HG02623 (cell line): ENCODE results near the gene LRCH3.

Source experiments
- ATAC-seq: cut with Tn5 transposase; IDR thresholded peaks from one replicate; pipeline ENCODE4 v1.9.1; 2021; ENCODE audit warnings: moderate library complexity; ENCODE audit not compliant: unreplicated experiment

The LRCH3 gene

DNA sequence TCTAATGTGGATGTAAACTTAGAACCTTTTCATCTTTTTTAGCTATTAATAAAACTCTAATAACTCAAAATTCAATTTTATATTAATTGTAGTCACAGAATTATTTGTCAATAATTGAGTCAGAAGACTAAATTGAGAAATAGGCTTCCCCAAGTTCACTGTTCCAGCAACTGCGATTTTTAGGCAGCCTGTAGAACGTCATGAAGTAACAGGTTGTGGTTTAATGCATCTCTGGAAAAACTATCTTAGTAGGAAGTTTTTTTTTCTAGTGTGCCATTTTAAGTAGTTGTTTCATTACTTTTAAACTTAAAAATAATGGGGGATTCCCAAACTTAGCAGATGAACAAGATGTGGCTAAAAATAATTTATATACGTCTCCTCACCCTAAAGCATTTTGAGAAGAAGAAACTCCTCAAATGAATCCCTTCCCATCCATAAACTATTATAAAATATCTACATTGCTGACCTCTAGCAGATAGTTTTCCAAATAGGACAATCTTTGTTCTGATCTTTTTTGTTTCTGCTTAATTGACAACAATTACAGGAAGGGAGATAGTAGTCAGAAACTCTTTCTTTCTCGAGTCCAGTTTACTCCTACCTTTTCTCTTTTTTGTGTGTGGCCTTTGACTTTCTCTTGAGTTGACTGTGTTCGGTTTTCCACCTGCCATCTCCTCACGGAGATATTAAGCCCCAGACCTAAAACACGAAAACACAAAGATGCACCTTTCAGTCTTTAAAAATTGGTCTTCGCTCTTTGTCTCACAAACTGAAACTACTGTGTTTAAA, 43.1 kb downstream of the LRCH3 start:
- ATAC-seq = no peak

DNA sequence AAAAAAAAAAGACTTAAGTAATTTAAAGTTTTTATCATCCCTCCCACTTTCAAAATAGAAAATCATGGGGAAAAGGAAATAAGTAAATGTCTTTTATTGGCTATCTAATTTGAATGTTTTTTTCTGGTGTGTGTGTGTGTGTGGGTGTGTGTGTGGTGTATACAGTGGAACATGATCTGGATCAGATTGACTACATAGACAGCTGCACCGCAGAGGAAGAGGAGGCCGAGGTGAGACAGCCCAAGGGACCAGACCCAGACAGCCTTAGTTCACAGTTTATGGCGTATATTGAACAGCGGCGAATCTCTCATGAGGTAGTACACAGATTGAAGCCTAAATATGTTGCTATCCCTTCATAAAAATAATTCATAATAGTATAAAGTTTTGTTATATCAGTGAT, 44.5 kb downstream of the LRCH3 start:
- ATAC-seq = no peak

DNA sequence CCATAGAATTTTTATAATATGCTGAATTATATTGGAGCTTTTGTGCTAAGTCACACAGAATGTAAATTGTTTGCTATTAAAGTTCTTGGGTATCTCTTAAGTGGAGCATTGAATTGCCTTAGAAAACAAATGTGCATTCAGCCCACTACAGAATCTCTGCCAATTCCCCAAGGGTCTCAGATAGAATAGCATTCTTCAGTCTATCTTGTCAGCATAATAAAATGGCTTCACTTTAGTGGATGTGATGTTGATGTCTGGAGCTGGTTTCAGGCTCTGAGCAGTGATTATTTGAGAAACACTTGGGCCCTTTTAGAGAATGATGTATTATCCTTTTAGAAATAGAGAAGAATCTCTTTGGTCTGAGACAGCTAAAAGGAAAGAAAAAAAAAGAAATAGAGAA, 45.2 kb downstream of the LRCH3 start:
- no peak for ATAC-seq

DNA sequence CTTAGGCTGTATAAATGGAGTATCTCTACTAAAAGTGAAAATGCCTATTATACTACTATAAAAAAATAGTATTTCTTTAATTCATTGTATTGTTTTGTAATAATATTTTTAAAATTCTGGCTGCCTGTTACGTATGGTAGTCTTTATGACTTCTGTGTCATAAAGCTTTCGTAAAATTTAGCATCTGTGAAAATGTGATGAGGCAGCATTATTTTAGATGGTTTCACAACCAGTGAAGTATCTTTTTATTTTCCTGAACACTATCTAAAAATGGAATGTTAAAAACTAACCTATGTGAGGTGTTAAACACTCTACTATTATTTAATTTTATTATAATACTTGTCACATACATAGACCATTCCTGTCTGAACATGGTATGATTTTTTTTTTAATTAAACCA, 46.2 kb downstream of the LRCH3 start:
- ATAC-seq = no peak

DNA sequence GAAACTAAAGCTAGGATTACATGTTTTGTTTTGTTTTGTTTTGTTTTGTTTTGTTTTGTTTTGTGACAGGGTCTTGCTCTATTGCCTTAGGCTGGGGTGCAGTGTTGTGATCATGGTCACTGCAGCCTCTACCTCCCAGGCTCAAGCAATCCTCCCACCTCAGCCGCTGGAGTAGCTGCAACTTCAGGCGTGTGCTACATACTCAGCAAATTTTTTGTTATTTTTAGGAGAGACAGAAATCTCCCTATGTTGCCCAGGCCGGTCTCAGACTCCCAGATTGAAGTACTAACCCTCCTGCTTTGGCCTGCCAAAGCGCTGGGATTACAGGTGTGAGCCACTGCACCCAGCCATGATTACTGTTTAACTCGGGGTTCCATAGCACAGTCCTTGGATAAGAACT, 50.7 kb downstream of the LRCH3 start:
- ATAC-seq = no peak

DNA sequence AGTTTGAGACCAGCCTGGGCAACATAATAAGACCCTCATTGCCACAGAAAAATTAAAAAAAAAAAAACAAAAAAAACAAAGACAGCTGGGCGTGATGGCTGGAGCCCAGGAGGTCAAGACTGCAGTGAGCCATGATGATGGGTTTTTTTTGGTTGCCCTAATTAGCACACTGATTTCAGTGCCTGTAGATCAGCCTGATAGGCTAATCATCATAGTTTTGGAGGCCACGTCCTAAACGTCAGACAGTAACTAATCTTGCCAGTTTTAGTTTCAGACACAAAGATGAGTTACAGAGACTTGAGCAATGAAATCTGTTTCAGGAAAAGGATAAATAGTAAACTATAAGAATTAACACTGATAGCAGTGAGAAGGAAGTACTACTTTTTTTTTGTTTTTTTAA, 55.4 kb downstream of the LRCH3 start:
- no peak for ATAC-seq

DNA sequence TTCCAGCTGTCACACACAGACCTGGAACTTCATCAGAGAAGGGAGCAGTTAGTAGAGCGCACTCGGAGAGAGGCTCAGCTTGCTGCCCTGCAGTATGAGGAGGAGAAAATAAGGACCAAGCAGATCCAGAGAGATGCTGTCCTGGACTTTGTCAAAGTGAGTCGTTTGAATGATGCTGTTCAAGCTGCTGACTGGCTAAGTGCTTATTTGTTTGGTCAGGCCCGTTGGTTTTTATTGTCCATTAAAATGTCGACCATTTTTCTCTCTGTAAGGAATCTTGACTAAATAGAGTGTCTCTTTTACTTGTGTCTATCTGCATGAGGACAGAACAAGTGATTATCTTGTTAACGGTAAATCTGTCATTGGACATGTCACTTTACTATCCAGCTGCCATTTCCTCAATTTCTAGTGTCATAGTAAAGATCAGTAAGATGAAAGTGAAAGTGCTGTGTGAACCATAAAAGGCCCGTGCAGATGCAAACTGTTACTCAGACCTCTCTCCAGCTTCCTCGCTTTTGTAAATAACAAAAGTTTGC, 56.9 kb downstream of the LRCH3 start:
- peak; percentile 71 for ATAC-seq

DNA sequence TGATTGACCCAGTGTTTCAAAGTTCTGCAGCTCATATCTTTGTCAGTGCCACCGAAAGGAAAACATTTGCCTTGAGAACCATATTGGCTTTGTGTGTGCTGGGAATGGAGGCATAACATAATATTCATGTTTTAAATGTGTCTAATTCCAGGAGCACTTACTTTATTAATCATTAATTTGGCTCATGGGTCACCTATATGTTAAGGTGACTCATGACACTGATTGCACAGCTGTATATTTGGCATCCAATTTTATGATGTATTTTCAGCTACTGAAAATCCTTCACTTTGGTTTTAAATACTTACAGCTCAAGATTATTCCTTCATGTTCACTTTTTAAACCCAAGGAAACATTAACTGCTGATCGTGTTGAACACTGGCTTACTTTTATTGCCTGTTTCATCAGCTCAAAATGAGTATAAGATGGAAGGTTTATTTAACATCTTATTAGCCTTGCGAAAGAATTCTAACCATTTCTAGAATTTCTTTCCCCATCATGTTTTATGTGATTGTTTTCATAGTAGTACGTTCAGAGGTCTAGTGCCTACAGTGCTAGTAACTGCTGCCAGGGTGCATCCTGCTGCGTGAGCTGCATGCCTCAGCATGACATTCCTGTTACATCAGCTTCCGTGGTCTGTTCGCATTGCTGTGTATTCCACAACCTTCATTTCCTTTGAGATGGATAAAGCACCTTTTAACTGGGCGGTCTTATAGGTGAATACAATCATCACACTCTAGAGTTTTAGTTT, 63.7 kb downstream of the LRCH3 start:
- ATAC-seq = no peak

DNA sequence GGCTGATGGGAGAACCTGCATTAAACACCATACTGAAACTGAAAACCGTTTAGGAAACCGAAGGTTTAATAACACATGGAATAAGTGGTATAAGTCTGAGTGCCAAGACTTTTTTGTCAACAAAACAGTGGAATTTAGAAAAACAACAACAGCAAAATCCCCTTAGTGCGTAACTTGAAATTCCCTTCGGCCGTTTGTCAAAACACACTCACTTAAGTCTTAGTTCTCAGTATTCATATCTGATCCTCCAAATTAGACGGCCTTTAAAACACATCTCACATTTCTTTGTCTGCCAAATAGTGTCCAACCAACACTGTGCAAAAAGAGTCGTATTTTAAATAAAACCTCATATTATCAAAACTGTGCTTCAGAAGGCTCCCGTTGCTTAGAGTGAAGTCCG, 64.5 kb downstream of the LRCH3 start:
- ATAC-seq = no peak

DNA sequence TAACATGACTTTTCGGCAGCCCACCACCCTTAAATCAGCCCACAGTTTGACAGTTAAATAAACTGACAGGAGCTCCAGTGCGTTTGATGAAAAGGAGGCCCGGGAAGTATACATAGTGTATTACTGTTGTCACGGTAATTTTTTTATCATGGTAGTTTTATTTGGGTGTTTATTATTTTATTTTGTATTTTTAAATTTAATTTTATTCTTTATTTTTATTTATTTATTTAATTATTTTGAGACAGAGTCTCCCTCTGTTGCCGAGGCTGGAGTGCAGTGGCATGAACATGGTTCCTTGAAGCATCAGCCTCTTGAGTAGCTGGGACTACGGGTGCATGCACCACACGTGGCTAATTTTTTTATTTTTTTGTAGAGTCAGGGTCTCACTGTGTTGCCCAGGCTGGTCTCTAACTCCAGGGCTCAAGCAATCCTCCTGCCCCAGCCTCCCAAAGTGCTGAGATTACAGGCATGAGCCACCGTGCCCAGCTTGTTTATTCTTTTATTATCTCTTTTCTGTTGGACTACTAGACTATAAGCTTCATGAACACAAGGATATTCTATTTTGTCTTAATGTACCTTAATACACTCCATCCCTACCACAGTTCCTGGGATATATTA, 65.3 kb downstream of the LRCH3 start:
- ATAC-seq = no peak

DNA sequence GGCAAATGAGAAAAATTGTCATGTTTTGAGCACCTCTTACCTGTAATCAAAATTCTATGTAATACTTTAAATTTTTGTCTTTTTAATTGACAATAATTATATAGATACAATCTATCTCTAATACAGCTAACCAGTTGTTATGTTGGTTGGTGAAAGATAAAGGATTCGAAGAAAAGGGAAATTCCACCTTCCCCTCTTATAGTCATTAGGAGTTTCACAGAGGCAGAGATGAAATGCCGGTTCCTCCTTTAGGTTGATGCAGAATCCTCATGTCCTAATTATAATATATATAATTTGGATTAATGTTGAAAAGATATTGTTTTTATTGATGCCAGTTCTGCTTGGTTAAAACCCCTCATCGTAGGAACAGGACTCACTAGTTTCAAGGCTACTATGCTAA, 67.1 kb downstream of the LRCH3 start:
- ATAC-seq = no peak

DNA sequence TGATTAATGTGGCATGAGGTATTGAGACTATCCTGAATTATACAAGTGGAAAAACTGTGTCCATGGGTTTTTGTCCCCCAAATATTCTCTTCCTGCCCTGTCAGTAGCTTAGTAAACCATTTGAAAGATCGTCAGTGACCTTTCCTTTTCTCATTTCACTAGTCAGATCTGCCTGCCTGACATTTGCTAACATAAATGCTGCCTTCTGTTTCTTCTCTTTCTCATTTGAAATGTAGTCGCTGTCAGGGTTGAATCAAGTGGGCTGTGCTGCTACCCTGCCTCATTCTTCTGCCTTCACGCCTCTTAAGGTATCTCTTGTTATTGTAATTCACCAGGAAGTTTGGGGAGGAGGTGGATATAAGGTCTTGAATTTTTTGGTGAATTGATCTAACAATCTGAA, 67.5 kb downstream of the LRCH3 start:
- no peak for ATAC-seq

DNA sequence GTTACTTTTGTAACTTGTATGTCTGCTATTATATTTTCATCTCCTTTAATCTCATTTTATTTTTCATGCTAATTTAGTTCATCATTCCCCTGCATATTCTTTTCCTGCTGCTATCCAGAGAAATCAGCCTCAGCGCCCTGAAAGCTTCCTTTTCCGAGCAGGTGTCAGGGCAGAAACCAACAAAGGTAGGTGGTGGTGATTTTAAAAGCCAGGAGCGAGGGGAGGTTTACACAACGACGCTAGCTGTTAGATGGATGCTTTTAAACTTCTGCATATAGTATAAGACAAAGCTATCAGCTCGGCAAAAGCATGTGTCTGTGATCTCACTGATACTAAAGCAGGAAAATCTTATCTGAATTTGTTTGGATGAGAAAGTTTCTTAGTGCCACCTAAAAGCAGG, 75.0 kb downstream of the LRCH3 start:
- ATAC-seq = no peak

DNA sequence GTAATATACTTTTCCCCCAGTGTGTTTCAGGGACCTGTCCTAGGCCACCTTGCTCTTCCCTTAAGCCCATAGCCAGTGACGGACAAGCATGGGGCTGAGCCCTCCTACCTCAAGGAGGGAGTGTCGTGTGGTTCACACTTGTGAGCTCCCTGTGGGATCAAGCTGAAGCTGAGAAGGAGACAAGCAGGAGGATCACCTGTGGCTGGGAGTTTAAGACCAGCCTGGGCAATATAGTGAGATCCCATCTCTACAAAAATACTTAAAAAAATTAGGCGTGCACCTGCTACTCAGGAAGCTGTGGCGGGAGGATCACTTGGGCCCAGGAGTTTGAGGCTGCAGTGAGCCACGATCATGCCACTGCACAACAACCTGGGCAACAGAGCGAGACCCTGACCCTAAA, 82.3 kb downstream of the LRCH3 start:
- ATAC-seq = no peak

DNA sequence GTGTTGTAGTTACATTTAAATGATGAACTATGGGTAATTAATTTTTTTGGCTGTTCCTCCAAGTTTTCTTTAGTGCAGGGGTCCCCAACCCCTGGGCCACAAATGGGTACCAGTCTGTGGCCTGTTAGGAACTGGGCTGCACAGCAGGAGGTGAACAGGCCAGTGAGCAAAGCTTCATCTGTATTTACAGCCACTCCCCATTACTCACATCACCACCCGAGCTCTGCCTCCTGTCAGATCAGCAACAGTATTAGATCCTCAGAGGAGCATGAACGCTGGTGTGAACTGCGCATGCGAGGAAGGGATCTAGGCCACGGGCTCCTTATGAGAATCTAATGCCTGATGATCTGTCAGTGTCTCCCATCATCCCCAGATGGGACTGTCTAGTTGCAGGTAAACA, 83.0 kb downstream of the LRCH3 start:
- ATAC-seq = no peak

DNA sequence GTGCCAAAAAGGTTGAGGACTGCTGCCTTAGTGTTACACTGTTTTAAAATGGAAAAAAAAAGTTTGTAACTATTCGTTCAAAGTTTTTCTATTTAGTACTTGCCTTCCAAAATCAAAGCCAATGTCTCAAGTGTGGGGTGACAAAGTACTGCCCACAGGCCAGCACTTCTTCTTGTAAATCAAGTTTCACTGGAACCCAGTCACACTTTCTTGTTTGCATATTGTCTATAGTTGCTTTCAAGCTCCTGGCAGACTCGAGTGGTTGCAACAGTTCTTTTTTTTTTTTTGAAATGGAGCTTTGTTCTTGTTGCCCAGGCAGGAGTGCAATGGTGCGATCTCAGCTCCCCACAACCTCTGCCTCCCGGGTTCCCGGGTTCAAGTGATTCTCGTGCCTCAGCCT, 83.6 kb downstream of the LRCH3 start:
- no peak for ATAC-seq

DNA sequence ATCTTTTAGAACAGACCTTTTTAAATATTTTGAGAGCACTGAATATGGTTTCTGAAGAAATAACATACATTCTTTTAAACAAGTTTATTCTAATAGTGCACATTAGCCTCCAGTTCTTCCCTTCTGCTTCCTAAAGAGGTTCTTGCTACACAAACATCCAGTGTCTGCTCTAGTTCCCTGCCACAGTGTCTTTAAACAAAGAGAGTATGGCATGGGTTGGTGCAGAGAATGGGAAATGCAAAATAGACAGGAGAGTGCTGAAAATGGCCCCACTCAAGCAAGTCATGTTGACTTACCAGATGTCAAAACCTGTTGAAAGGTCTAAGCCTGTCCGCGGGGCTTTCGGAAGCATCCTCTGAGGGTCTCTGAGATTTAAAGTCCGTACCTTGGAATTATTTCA, 86.8 kb downstream of the LRCH3 start:
- no peak for ATAC-seq

DNA sequence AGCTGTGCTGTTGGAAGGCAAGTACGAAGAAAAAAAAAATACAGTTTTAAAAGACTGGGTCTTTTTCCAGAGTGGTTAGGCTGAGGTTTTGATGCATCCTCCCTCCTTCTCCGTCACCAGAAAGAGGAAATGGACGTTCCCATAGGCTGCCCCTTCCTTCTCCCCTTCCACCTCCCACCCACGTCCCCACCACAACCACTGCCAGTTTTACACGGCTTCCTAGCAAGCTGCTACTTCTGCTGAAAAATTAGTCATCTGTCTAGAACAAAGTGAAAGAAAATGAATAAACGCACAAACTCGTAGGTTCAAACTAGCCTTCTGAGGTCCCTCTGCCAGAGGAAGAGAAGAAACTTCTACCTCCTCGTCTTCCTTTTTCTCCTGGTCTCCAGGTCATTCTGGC, 87.4 kb downstream of the LRCH3 start:
- no peak for ATAC-seq

DNA sequence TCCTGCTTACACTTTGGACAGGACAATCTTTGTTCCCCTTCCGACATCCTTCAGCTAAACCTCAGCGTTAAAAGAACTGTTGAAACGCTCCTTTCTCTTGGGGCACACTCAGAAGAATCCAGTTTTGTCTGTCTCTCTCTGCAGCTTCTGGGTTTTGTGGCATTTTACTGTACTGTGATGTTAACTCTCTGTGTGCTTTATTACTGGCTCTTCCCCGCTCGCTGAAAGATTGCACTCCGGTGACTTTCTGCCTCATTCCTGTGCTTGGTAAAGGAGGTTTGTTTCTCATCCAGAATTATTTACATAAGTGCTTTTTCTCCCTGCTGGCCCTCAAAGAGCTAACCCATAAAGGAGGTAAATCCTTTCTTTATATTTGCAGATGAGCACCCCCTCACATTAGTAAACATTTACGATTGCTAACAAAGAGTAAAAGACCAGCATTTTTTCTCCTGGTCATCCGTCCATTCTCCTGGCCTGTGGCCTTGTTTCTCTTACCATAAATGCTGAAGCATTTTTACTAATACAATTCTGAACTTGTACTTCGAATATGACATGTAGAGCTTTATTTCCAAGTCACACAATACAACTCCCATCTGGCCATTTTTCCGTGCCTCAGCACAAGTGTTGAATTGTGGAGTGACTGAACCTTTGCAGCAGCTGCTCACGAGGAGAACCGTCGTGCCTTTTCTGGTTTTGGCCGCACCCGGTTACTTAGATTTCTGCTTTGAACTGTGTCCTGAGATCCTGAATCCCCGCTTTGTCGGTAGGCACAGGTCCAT, 89.6 kb downstream of the LRCH3 start:
- no peak for ATAC-seq

DNA sequence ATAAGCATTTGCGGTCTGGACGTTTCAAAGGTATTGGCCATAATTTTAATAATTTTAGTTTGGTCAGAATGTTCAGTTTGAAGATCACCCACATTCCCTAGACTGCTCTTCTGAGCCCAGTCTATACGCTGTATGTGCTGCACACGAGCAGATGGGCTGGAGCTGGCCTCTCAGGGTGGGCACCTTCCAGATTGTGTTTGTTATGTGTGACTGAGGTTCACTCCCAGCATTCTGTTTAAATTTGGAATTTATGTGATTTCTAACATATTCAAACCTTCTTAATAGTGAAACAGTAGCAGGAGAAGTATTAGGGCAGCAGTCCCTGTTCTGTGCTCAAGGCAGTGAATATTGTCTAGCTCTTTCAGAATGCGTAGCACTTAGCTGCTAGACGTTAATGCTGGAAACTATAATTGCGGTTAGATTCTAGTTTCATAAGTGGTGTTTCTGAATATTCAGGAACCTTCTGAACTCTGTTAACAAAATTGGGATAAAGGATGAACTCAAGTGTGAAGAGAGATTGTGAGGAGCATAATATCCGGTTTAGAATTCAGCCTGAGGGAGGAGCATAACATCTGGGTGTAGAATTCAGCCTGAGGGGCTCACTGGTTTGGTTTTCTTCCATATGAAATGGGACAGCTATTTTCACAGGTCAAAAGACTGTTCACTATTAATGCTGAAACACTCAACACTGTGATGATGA, 90.4 kb downstream of the LRCH3 start:
- no peak for ATAC-seq

DNA sequence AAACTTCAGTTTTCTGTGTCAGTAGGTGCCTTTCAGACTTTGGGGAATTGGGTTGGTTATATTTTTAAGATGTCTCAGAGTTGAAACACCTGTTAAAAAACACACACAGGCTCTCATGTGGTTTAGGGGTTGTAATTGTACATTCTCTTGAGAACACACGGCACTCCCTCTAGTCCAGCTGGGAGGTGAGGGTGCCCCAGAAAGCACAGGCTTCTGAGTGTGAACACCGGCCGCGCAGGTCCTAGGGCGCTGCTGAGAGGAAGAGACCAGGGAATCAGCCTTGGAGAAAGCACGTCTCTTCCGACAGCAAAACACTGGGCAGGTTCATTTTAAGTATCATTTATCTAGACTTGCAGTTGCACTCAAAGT, 90.9 kb downstream of the LRCH3 start:
- no peak for ATAC-seq
